Fibroblast of villous mesenchyme (primary cell): ENCODE measurements around the gene TCP11. TPM values are rescaled to one million over a fixed set of nuclear protein-coding genes. Genes with fewer than 3 reads are reported as not detected.

Experiments
- DNase-seq: peaks from one replicate; pipeline ENCODE4 v3.0.0-alpha.2; 2010; ENCODE audit warnings: low read depth
- H3K4me3 ChIP-seq: 2 replicates; pipeline ENCODE4 v1.5.1; 2011; ENCODE audit warnings: low read depth, mild to moderate bottlenecking, low read length
- total RNA-seq: library from RNA; depleted of rRNA; stranded (reverse); fragments of >200 nt; gene quantifications from 2 replicates; pipeline ENCODE4 v1.2.3, GENCODE V29; 2012
- TF ChIP-seq, protein P1 (sequence below): IDR thresholded peaks from 2 replicates; pipeline ENCODE4 v1.5.1; 2012; ENCODE audit warnings: low read depth, mild to moderate bottlenecking, low read length; ENCODE audit not compliant: insufficient read depth

Gene TCP11
- total RNA-seq, 1 donor: not detected

DNA sequence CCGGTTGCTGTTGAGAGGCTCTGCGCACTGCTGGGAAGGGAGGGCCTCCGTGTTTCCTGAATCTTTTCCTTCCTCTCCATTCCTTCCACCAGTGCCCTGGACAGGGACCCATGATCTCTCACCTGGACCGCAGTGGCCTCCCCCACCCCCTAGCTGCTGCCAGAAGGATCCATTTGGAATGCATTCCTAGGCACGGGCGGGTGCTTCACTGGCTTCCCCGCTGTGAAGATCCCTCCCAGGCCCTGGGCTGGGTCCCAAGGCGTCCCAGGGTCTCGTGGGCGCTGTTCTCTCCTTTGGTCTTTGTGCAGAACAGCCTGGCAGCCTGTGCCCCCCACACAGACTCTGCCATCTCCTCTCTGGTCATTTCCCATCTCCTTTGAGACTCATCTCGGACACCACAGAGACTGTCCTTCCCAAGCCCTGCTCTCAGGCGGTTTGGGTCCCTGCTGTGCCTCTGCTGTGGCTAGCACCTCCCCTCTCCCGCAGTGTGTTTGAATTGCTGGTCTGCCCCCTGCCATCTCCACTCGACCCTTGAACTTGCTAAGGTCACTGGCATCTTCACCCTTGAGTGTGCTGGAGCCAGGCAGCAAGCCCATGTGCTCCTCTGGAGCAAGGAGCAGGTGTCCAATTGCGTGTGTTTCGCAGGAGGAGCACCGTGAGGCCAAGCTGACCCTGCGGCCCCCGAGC lies 59.0 kb downstream of the TCP11 start:
- no peak overlapping the region for H3K4me3 ChIP-seq
- DNase-seq: no peak
- TF ChIP-seq, protein P1, sequence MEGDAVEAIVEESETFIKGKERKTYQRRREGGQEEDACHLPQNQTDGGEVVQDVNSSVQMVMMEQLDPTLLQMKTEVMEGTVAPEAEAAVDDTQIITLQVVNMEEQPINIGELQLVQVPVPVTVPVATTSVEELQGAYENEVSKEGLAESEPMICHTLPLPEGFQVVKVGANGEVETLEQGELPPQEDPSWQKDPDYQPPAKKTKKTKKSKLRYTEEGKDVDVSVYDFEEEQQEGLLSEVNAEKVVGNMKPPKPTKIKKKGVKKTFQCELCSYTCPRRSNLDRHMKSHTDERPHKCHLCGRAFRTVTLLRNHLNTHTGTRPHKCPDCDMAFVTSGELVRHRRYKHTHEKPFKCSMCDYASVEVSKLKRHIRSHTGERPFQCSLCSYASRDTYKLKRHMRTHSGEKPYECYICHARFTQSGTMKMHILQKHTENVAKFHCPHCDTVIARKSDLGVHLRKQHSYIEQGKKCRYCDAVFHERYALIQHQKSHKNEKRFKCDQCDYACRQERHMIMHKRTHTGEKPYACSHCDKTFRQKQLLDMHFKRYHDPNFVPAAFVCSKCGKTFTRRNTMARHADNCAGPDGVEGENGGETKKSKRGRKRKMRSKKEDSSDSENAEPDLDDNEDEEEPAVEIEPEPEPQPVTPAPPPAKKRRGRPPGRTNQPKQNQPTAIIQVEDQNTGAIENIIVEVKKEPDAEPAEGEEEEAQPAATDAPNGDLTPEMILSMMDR: no peak

DNA sequence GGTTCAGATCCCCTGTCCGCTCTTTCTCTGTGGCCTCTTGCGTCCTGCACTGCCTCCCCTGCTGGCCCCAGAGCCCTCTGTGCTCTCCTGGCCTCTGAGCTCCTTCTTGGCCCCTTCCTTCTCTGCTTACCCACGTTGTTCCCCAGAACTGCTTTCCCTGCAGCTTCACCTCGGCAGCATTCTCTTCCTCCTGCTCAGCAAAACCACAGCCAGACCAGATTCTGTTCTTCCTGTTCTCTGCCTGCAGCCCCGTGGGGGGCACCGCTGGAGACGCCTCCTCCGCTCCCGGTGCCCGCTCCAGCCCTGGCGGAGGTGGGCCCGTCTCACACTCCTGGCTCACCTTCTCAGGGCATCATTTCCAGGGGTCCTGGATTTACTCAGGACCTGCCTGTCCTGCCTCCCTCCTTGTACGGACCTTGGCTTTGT lies 59.7 kb downstream of the TCP11 start:
- TF ChIP-seq, protein P1: no peak
- H3K4me3 ChIP-seq: no peak overlapping the region
- no peak for DNase-seq

DNA sequence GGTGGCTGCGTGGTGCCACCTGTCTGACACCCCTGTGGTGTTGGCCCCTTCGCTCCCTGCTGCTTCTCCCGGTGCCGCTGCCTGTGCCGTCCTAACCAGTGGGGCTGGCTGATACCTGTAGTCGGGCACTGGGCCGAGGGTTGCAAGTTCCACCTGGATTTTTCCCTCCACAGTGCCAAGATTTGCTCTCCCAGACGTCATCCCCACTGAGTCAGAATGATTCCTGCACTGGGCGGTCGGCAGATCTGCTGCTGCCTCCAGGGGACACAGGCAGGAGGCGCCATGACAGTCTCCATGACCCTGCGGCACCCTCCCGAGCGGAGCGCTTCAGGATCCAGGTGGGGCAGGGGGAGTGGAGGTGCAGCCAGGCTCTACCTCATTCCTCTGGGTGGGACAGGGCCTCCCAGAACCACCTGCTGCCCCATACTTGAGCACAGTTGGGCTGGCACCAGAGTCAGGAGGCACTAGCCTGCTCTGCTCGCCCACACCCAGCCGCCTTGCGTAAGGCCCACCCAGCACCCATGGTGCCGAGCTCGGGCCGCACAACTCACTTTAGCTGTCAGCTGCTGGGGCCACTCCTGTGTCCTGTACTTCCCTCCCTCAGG lies 60.2 kb downstream of the TCP11 start:
- TF ChIP-seq, protein P1: no peak
- DNase-seq: no peak
- H3K4me3 ChIP-seq: no peak overlapping the region

DNA sequence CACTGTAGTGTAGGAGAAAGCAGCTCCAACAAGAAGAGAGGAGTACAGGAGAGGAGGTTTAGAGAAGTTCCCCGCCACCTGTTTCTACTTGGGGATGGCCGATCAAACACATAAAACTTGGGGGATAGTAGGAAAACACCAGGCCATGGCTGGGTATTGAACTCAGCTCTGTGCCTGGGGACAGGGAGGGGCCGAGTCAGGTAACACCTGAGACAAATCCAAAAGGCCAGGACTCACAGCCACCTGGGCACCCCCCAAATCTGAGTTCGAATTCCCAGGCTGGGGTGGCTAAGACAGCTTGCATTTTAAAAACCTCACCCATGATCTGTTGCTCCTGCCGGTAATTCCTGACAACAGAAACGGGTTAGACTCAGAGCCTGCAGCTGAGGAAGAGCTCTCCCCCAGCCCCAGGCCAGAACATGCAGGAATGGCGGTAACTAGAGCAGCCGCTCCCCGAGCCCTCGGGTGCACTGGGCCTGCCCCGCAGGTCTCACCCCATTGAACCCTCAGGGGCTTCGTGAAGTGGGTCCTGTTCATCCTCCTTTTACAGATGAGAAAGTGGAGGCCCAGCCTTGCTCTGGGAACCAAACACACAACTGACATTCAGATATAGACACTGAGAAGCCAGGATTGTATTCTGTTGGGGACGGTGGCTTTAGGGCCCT lies 61.0 kb downstream of the TCP11 start:
- no peak for DNase-seq
- TF ChIP-seq, protein P1: no peak
- H3K4me3 ChIP-seq: no peak overlapping the region

DNA sequence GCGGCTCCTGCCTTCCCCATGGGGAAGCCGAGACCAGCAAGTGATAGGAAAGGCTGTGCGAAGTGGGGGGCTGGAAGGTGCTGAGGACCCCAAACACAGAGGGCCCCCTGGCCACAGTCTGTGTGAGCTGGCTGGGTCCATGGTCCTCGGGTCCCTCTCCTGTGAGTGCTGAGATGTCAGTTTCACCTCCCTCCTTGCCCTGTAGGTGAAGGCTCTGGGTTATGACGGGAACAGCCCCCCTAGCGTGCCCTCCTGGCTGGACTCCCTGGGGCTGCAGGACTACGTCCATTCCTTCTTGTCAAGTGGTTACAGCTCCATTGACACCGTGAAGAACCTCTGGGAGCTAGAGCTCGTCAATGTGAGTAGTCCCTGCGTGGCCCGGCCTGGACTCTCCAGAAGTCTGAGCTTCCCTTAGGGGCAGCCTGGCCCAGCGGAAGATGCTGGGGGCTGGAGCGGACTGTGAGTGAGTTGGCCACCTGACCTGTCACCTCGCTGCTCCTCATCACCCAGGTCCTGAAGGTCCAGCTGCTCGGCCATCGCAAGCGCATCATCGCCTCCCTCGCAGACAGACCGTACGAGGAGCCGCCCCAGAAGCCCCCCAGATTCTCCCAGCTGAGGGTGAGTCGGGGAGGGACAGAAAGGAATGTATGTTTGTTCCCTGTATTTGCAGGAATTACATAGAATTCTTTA lies 61.7 kb downstream of the TCP11 start:
- no peak for DNase-seq
- TF ChIP-seq, protein P1: no peak
- no peak overlapping the region for H3K4me3 ChIP-seq

DNA sequence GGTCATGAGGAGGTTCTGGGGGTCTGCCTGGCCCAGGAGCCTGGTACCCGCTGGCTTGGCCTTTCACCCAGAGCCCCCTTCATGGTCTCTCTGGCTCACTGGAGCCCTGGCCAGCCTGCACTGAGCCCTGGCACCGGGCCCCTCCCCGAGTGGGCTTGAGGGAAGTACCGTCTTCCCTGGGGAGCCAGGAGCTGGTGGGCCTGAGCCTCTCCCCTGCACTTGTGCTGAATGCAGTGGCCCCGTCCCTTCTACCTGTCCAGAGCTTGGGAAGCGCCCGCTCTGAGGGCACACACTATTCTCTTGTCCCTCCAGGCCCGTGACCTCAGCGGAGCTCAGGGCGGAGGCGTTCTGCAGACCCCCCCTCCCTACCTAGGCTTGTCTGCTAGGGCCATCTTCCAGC lies 62.2 kb downstream of the TCP11 start:
- DNase-seq: no peak
- TF ChIP-seq, protein P1: no peak
- no peak overlapping the region for H3K4me3 ChIP-seq
